HUES64 (cell line): ENCODE data around the gene FERMT3. TPM values are rescaled to one million over a fixed set of nuclear protein-coding genes. Genes with fewer than 3 reads are reported as not detected.
"Not testable (repeated sequence)": the region's sequence is repeated elsewhere in the genome, so short reads cannot be mapped to it uniquely, and the experiment has no call there.

Experiments
- H3K27ac ChIP-seq: 2 replicates; pipeline ENCODE4 v1.7.0; 2013; ENCODE audit warnings: low read depth, low read length, inconsistent platforms
- H3K27me3 ChIP-seq: 2 replicates; pipeline ENCODE4 v1.6.1; 2013; ENCODE audit warnings: mild to moderate bottlenecking, low read length; ENCODE audit not compliant: insufficient read depth
- H3K36me3 ChIP-seq: 2 replicates; pipeline ENCODE4 v1.6.1; 2013; ENCODE audit warnings: mild to moderate bottlenecking, low read length; ENCODE audit not compliant: insufficient read depth
- H3K4me1 ChIP-seq: 2 replicates; pipeline ENCODE4 v1.6.1; 2013; ENCODE audit warnings: mild to moderate bottlenecking, low read length, moderate library complexity; ENCODE audit not compliant: insufficient read depth
- H3K4me3 ChIP-seq: 2 replicates; pipeline ENCODE4 v1.5.1; 2013; ENCODE audit warnings: mild to moderate bottlenecking, low read length, moderate library complexity
- H3K9ac ChIP-seq: 2 replicates; pipeline ENCODE4 v1.6.1; 2013; ENCODE audit warnings: mild to moderate bottlenecking, low read depth, low read length
- H3K9me3 ChIP-seq: 2 replicates; pipeline ENCODE4 v1.6.1; 2013; ENCODE audit warnings: low read depth, low read length; ENCODE audit not compliant: insufficient read depth
- WGBS: fragments of 150-250, 120-280 bp; methylation state at CpG from one replicate; pipeline ENCODE4 v1.1.7; 2013; ENCODE audit warnings: missing lambda C conversion rate; 5-methylcytosine and 5-hydroxymethylcytosine counted together
- polyA plus RNA-seq, 2 experiments: library from polyadenylated mRNA; stranded (reverse); fragments of 50-300 nt; gene quantifications; one replicate each; pipeline ENCODE4 v1.2.3, GENCODE V29; 2013

The FERMT3 gene
- polyA plus RNA-seq (2013, experiment 1 of 2): 0.90 TPM
- polyA plus RNA-seq (2013, experiment 2 of 2): 0.63 TPM

DNA sequence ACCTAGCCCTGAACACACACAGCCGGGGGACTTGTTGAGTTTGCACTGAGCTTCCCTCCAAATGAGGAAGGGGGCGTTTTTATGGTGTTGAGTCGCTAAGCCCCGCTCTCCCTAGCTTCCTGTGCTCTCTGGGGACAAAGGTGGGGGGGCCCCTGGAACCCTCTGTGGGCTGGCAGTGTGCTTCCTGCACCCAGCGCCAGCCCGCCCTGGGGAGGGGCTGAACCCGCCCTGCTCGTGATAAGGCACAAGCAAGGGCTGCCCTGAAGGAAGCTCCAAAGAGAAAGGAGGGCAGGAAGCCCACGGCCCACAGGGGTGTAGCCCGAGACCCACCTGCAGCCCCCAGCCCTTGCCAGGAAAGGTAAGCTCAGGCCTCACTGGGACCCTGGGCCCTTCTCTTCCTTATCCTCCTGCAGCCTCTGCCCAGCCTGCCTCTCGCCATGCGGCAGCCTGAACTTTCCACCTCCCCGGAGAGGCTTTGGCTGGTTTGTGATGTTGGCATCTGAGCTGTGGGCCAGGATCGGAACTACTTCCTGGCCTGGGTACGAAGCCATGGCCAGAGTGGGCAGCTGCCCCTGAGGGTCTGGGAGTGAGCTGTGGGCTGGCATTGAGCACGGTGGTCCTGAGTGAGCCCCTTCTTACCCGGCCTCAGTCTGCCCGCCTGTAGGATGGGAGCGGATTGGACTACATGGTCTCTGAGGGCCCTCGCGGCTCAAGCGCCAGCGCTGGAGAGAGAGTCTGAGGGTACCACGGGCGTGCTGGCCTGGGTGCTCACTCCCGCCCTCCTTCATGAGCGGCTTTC is at the start of gene FERMT3:
Gene FERMT3, plus strand, starts transcription at position 265 of the 799 bp plus-strand sequence. CDS start 644 bp downstream, outside the sequence.
- 93% methylated on average over 27 of the region's 27 CpGs for WGBS
- Histone ChIP-seq H3K9me3 (no peaks in the 10 kb centered on the region), H3K4me1 (no peaks in the 10 kb centered on the region), H3K27ac (peak within 1 kb of the TSS; percentile 33; the same call in 1 of the 2 replicates), H3K9ac (no peak within 1 kb of the TSS; the same call in 1 of the 2 replicates), H3K36me3 (peaks cover 64% of the 10 kb centered on the region), H3K4me3 (no peak within 1 kb of the TSS), H3K27me3 (no peaks in the 10 kb centered on the region)

DNA sequence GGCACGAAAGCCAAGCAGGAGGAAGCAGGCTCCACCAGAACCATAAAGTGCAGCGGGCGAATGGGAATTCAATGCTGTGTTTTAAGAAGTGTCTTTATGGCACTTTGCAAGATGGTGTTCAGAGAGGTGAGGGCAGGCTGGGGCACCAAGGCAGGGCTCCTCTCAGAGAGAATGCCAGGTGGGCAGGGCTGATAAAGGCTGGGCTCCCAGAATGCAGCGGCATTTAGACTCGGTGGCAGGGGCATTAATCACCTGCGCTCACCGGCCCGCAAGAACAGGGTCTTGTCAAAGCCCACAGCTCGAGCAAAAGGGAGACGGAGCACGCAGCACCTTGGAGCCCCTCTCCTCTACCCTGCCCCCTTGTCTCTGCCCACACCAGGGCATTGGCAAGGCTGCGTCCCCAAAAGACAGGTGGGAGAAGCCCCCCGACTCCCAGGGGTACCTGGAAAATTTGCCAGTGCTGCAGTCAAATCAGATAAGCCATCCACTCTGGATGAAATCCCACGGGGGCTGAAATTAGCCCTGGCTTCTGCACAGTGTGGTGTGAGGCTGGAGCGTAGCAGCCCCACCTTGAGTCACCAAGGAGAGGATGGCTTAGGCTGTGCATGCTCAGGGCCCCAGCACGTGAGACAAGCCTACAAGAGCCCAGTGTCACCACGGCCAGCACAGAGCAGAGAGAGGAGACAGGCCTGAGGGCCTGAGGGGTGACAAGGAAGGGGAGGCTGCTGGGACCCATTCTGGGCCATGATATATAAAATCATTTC is 48.7 kb upstream of the FERMT3 start:
- 0 out of 2 replicates have a peak, but pooled peaks cover 7% of the 10 kb centered on the region for H3K4me1 ChIP-seq
- no peak overlapping the region for H3K27ac ChIP-seq
- H3K9ac ChIP-seq: no peak overlapping the region

DNA sequence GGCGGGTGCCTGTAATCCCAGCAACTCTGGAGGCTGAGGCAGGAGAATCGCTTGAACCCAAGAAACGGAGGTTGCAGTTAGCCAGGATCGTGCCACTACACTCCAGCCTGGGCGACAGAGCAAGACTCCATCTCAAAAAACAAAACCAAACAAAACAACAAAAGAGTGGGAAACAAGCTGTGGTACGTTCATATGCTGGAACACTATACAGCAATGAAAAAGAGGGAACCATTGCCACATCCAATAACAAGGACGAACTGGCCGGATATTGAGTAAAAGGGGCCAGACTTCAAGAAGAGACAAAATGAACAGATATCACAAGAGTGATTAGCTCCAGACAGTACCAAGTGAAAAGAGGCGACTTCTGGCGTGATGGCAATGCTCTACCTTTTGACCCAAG is 45.5 kb upstream of the FERMT3 start:
- Histone ChIP-seq H3K4me3 (no peak overlapping the region), H3K4me1 (peaks cover 6% of the 10 kb centered on the region; the same call in 1 of the 2 replicates), H3K27me3 (no peaks in the 10 kb centered on the region), H3K9me3 (no peaks in the 10 kb centered on the region), H3K9ac (no peak overlapping the region), H3K27ac (no peak overlapping the region), H3K36me3 (peaks cover 4% of the 10 kb centered on the region; the same call in 1 of the 2 replicates)
- WGBS: 90% methylated on average over 10 of the region's 10 CpGs

More for the DNA sequence above, 48.7 kb upstream of the FERMT3 start:
- WGBS: 95% methylated on average over 17 of the region's 17 CpGs
- Histone ChIP-seq H3K27me3 (no peaks in the 10 kb centered on the region), H3K4me3 (no peak overlapping the region), H3K36me3 (peaks cover 4% of the 10 kb centered on the region; the same call in 1 of the 2 replicates), H3K9me3 (no peaks in the 10 kb centered on the region)

DNA sequence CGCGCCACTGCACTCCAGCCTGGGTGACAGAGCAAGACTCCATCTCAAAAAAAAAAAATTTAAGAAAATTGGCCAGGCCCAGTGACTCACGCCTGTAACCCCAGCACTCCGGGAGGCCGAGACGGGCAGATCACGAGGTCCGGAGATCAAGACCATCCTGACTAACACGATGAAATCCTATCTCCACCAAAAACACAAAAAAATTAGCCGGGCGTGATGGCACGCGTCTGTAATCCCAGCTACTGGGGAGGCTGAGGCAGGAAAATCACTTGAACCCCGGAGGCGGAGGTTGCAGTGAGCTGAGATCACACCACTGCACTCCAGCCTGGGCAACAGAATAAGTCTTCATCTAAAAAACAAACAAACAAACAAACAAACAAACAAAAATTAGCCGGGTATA is 43.8 kb upstream of the FERMT3 start:
- not testable (repeated sequence) for H3K36me3 ChIP-seq, H3K9ac ChIP-seq, H3K27ac ChIP-seq, H3K4me1 ChIP-seq, H3K27me3 ChIP-seq, H3K4me3 ChIP-seq, H3K9me3 ChIP-seq
- 96% methylated on average over 16 of the region's 16 CpGs for WGBS

DNA sequence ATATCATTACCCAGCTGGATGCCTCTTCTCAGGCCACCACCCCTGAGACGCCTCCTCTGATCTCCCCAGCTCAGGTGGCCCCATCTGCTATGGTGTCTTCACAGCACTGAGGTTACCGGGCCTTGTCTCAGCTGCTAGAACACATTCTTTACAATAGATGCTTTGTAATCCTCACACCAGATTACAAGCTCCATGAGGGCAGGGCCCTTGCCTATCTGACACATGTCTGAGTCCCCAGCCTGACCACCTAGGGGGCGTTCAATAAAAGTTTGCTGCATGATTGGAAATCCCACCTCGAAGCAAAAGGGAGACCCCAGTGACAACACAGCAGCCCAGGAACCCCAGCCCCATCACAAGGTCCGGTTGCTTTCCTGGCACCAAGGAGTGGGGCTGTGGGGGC is 42.6 kb upstream of the FERMT3 start:
- no peak overlapping the region for H3K27ac ChIP-seq
- no peak overlapping the region for H3K9ac ChIP-seq
- H3K4me1 ChIP-seq: peaks cover 6% of the 10 kb centered on the region; the same call in 1 of the 2 replicates
- H3K9me3 ChIP-seq: no peaks in the 10 kb centered on the region
- no peaks in the 10 kb centered on the region for H3K27me3 ChIP-seq
- WGBS: 92% methylated on average over 5 of the region's 5 CpGs
- no peak overlapping the region for H3K4me3 ChIP-seq
- H3K36me3 ChIP-seq: peaks cover 4% of the 10 kb centered on the region; the same call in 1 of the 2 replicates

DNA sequence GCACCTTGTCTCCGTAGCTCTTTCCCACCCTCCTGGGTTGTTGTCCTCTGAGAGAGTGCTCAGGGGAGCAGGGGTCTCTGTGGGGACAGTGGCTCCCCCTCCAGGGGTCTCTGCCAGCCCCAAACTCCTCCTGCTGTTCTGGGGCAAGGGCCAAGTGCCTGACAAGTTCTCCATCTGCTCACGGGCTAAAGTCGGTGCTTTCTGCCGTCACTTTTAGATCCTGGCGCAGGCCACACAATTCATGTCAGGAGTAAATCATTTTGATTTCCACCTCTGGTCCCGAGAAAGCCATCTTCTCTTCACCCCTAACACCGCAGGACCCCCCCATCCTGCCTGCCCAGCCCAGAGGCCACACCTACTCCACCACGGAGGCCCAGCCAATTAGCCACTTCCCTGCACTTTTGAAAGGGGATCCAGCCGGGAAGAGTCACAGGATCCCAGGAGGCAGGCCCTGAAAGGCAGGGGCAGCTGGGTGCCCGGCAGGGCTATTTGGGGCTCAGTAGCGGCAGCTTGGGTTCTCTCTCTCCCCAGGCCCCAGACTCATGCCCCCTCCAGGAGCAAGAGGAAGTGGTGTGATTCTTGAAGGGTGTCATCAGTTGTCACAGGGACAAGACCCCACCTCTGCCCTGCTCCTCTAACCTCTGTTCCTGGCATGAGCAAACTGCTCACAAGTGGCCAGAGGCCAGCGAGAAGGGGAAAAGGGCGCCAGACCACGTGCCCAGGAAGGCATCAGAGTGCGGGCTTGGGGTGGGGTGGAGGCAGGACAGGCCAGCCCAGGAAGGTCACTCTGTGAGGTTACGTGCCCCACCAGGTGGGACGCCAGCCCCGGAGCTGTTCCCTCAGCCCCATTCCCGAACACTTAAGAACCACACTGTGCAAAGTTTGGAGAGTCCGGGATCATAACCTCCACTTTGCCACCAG is 41.9 kb upstream of the FERMT3 start:
- H3K9ac ChIP-seq: no peak overlapping the region
- WGBS: 65% methylated on average over 20 of the region's 20 CpGs
- H3K4me3 ChIP-seq: peak overlapping the region; percentile 20
- H3K36me3 ChIP-seq: peaks cover 4% of the 10 kb centered on the region; the same call in 1 of the 2 replicates
- no peaks in the 10 kb centered on the region for H3K27me3 ChIP-seq
- H3K9me3 ChIP-seq: no peaks in the 10 kb centered on the region
- peaks cover 6% of the 10 kb centered on the region; the same call in 1 of the 2 replicates for H3K4me1 ChIP-seq
- H3K27ac ChIP-seq: no peak overlapping the region

DNA sequence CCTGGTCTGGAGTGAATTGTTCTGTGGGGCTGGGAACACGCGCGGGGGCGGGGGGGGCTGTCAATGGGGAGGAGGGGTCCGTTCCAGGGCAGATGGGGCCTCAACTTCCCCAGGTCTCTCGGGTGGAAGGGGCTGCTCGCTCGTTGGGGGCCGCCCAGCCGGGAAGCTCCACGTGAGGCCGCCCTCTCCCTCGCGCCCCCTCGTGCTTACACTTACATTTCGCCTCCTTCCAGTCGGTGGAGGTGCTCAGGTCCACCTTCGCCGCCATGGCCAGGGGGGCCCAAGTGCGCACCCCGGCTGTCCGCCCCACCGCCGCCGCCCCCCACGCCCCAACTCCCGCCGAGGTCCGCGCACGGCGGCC is 41.1 kb upstream of the FERMT3 start:
- Histone ChIP-seq H3K4me3 (peak overlapping the region; percentile 73), H3K27ac (no peak overlapping the region), H3K27me3 (no peaks in the 10 kb centered on the region), H3K9ac (peak overlapping the region; percentile 79; the same call in 1 of the 2 replicates), H3K36me3 (peaks cover 4% of the 10 kb centered on the region; the same call in 1 of the 2 replicates), H3K9me3 (no peaks in the 10 kb centered on the region), H3K4me1 (peaks cover 6% of the 10 kb centered on the region; the same call in 1 of the 2 replicates)
- 5% methylated on average over 32 of the region's 32 CpGs for WGBS

DNA sequence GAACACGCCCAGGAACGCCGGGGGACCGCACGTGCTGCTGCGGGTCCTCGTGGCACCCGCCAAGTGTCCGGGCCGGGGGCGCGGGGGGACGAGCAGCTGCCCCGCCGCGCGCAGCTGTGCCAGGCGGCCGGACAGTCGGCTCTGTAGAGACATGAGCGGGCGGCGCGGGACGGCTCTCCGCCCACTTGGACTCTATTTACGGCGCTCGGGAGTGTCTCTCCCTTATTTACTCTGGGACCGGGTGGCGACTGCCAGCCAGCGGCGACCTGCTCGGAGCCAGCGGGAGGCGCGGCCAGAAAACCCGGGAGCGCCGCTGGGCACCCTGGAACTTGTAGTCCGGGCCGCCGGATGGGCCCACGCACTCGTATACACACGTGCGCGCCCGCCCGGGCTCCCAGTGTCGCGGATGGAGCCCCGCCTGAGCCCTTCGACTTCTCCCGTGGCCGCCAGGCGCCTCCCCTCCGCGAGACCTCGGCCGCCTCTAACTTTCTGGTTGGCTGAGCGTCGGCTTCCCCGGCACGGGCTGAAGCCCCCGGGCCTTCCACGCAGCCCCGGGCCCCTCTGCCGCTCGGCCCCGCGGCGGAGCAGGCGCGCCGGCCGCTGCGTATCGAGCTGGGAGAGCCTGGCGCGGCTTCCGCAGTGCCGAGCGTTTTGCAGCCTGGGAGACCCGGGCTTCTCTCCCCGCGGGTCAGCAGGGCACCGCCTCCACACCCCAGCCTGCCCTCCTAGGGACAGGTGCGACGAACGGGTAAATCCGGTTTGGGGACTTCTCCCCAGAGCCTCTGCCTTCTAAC is 40.5 kb upstream of the FERMT3 start, which contains the start of gene MACROD1:
Gene MACROD1, minus strand, starts transcription at position 272 of the 794 bp plus-strand sequence. Its CDS starts 119 bp downstream, at position 153.
- H3K27ac ChIP-seq: peak within 1 kb of the TSS; percentile 16; the same call in 1 of the 2 replicates
- H3K9ac ChIP-seq: peak within 1 kb of the TSS; percentile 79
- no peaks in the 10 kb centered on the region for H3K27me3 ChIP-seq
- peaks cover 6% of the 10 kb centered on the region; the same call in 1 of the 2 replicates for H3K4me1 ChIP-seq
- peak within 1 kb of the TSS; percentile 73 for H3K4me3 ChIP-seq
- under 1% methylated on average over 92 of the region's 92 CpGs for WGBS
- no peaks in the 10 kb centered on the region for H3K9me3 ChIP-seq
- peaks cover 4% of the 10 kb centered on the region; the same call in 1 of the 2 replicates for H3K36me3 ChIP-seq

DNA sequence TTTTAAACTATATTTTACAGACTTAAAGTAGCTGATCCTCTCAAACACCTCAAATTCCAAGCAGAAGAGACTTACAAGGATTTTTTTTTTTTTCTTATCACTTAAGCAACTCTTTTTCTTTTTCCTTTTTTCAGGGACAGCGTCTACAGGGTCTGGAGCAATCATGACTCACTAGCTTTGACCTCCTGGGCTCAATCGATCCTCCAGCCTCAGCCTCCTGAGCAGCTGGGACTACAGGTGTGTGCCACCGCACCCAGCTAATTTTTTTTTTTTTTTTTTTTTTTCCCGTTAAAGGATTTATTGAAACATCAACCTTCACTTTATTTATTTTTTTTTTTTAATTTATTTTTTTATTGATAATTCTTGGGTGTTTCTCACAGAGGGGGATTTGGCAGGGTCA is 36.1 kb upstream of the FERMT3 start:
- WGBS: 94% methylated on average over 3 of the region's 4 CpGs
- H3K9ac ChIP-seq: no peak overlapping the region
- H3K4me1 ChIP-seq: no peaks in the 10 kb centered on the region
- no peak overlapping the region for H3K4me3 ChIP-seq
- peaks cover 7% of the 10 kb centered on the region; the same call in 1 of the 2 replicates for H3K9me3 ChIP-seq
- H3K27ac ChIP-seq: no peak overlapping the region
- H3K27me3 ChIP-seq: no peaks in the 10 kb centered on the region
- H3K36me3 ChIP-seq: no peaks in the 10 kb centered on the region
